ENCODE results near the gene ALK.

- TF ChIP-seq GATA3 (IDR thresholded peaks at IDR 0.05; ENCODE audit: low read depth, low read length) (no peak), GATA2 (IDR thresholded peaks at IDR 0.05; ENCODE audit: low read depth, low read length) (no peak)
Observed at GRCh38 chr2:29269095-29269764, 652.2 kb downstream of the ALK start.
